ENCODE results near the gene GRK3. TPM values are rescaled to one million over a fixed set of nuclear protein-coding genes. Genes with fewer than 3 reads are reported as not detected.

GRK3 gene
- total RNA-seq, 4 donors from 2014 or later: 3.6 to 10.9 (median 7.1) TPM

GRCh38 chr22:25654676-25655075 is 90.2 kb downstream of the GRK3 start:
- TF ChIP-seq EP300 (IDR thresholded peaks at IDR 0.05): no peak
- TF ChIP-seq POLR2A (IDR thresholded peaks at IDR 0.05): no peak
- TF ChIP-seq POLR2AphosphoS5 (IDR thresholded peaks at IDR 0.05): no peak
- no peak for TF ChIP-seq CTCF (IDR thresholded peaks at IDR 0.05)
- H3K27ac ChIP-seq: no peak overlapping the region

GRCh38 chr22:25655371-25655935 is 91.0 kb downstream of the GRK3 start:
- WGBS: 89% methylated on average over 4 of the region's 4 CpGs
- no peaks in the 10 kb centered on the region for H3K27me3 ChIP-seq
- H3K36me3 ChIP-seq: no peaks in the 10 kb centered on the region
- TF ChIP-seq EP300 (IDR thresholded peaks at IDR 0.05): no peak
- TF ChIP-seq CTCF (IDR thresholded peaks at IDR 0.05): no peak
- no peak for TF ChIP-seq POLR2A (IDR thresholded peaks at IDR 0.05)
- TF ChIP-seq POLR2AphosphoS5 (IDR thresholded peaks at IDR 0.05): no peak
- H3K4me1 ChIP-seq: peaks cover under 1% of the 10 kb centered on the region
- no peak for DNase-seq (ENCODE audit: low spot score in 2 of 2)
- H3K4me3 ChIP-seq: no peak overlapping the region
- H3K27ac ChIP-seq: no peak overlapping the region
- H3K9me3 ChIP-seq: no peaks in the 10 kb centered on the region

More at GRCh38 chr22:25654676-25655075, 90.2 kb downstream of the GRK3 start:
- Histone ChIP-seq H3K27me3 (no peaks in the 10 kb centered on the region), H3K36me3 (no peaks in the 10 kb centered on the region), H3K4me3 (no peak overlapping the region), H3K4me1 (no peaks in the 10 kb centered on the region), H3K9me3 (no peaks in the 10 kb centered on the region)
- no peak for DNase-seq (ENCODE audit: low spot score in 2 of 2)

GRCh38 chr22:25656724-25657123 is 92.2 kb downstream of the GRK3 start:
- H3K4me1 ChIP-seq: peaks cover 14% of the 10 kb centered on the region
- H3K4me3 ChIP-seq: no peak overlapping the region
- TF ChIP-seq POLR2AphosphoS5 (IDR thresholded peaks at IDR 0.05) (no peak), POLR2A (IDR thresholded peaks at IDR 0.05) (no peak), EP300 (IDR thresholded peaks at IDR 0.05) (no peak), CTCF (IDR thresholded peaks at IDR 0.05) (no peak)
- H3K36me3 ChIP-seq: no peaks in the 10 kb centered on the region
- H3K9me3 ChIP-seq: no peaks in the 10 kb centered on the region
- H3K27me3 ChIP-seq: no peaks in the 10 kb centered on the region
- H3K27ac ChIP-seq: no peak overlapping the region
- DNase-seq (ENCODE audit: low spot score in 2 of 2): no peak

- Histone ChIP-seq H3K27ac (no peak overlapping the region), H3K4me1 (peaks cover 21% of the 10 kb centered on the region), H3K4me3 (no peak overlapping the region), H3K9me3 (no peaks in the 10 kb centered on the region), H3K36me3 (no peaks in the 10 kb centered on the region), H3K27me3 (no peaks in the 10 kb centered on the region)
- no peak for TF ChIP-seq POLR2AphosphoS5 (IDR thresholded peaks at IDR 0.05)
- no peak for TF ChIP-seq CTCF (IDR thresholded peaks at IDR 0.05)
- TF ChIP-seq POLR2A (IDR thresholded peaks at IDR 0.05): no peak
- no peak for TF ChIP-seq EP300 (IDR thresholded peaks at IDR 0.05)
- WGBS: 48% methylated on average over 4 of the region's 4 CpGs
- no peak for DNase-seq (ENCODE audit: low spot score in 2 of 2)
Observed at GRCh38 chr22:25658633-25659032, 94.2 kb downstream of the GRK3 start.

GRCh38 chr22:25659413-25659812 is 94.9 kb downstream of the GRK3 start:
- no peaks in the 10 kb centered on the region for H3K27me3 ChIP-seq
- no peak overlapping the region for H3K4me3 ChIP-seq
- H3K9me3 ChIP-seq: no peaks in the 10 kb centered on the region
- no peak overlapping the region for H3K27ac ChIP-seq
- H3K4me1 ChIP-seq: peaks cover 21% of the 10 kb centered on the region
- no peaks in the 10 kb centered on the region for H3K36me3 ChIP-seq
- no peak for DNase-seq (ENCODE audit: low spot score in 2 of 2)
- TF ChIP-seq EP300 (IDR thresholded peaks at IDR 0.05) (no peak), POLR2A (IDR thresholded peaks at IDR 0.05) (no peak), POLR2AphosphoS5 (IDR thresholded peaks at IDR 0.05) (no peak), CTCF (IDR thresholded peaks at IDR 0.05) (no peak)
- WGBS: 87% methylated on average over 2 of the region's 2 CpGs

All from suprapubic skin (tissue), 4 donors.